ENCODE data around the gene IQSEC1.

Gene IQSEC1

GRCh38 chr3:13085081-13085845, 12.0 kb upstream of the IQSEC1 start:
- no peak for DNase-seq (ENCODE audit: low spot score)

GRCh38 chr3:13083898-13084297, 10.7 kb upstream of the IQSEC1 start:
- no peak for DNase-seq (ENCODE audit: low spot score)

- DNase-seq (ENCODE audit: low spot score): no peak
Measured at GRCh38 chr3:13083254-13083653, 10.0 kb upstream of the IQSEC1 start.

- no peak for DNase-seq (ENCODE audit: low spot score)
Measured at GRCh38 chr3:13082677-13083076, 9.4 kb upstream of the IQSEC1 start.

GRCh38 chr3:13081603-13082360, 8.6 kb upstream of the IQSEC1 start:
- no peak for DNase-seq (ENCODE audit: low spot score)

GRCh38 chr3:13080591-13080990, 7.4 kb upstream of the IQSEC1 start:
- no peak for DNase-seq (ENCODE audit: low spot score)

- no peak for DNase-seq (ENCODE audit: low spot score)
Measured at GRCh38 chr3:13080026-13080425, 6.8 kb upstream of the IQSEC1 start.

GRCh38 chr3:13079510-13079909, 6.3 kb upstream of the IQSEC1 start:
- DNase-seq (ENCODE audit: low spot score): no peak

GRCh38 chr3:13079051-13079450, 5.8 kb upstream of the IQSEC1 start:
- no peak for DNase-seq (ENCODE audit: low spot score)

- DNase-seq (ENCODE audit: low spot score): no peak
Measured at GRCh38 chr3:13078163-13078905, 5.1 kb upstream of the IQSEC1 start.

- DNase-seq (ENCODE audit: low spot score): peak; percentile 13
Measured at GRCh38 chr3:13077431-13078162, 4.4 kb upstream of the IQSEC1 start.

- no peak for DNase-seq (ENCODE audit: low spot score)
Measured at GRCh38 chr3:13075986-13076654, 2.9 kb upstream of the IQSEC1 start.

- no peak for DNase-seq (ENCODE audit: low spot score)
Measured at GRCh38 chr3:13075318-13075717, 2.1 kb upstream of the IQSEC1 start.

- DNase-seq (ENCODE audit: low spot score): no peak
Measured at GRCh38 chr3:13074006-13074375, 762 bp upstream of the IQSEC1 start.

- DNase-seq (ENCODE audit: low spot score): no peak
Measured at GRCh38 chr3:13072600-13073325, 466 bp downstream of the IQSEC1 start.

- no peak for DNase-seq (ENCODE audit: low spot score)
Measured at GRCh38 chr3:13072239-13072599, 1.0 kb downstream of the IQSEC1 start.

- no peak for DNase-seq (ENCODE audit: low spot score)
Measured at GRCh38 chr3:13071695-13072094, 1.5 kb downstream of the IQSEC1 start.

GRCh38 chr3:13070391-13071070, 2.7 kb downstream of the IQSEC1 start:
- no peak for DNase-seq (ENCODE audit: low spot score)

GRCh38 chr3:13069495-13069894, 3.7 kb downstream of the IQSEC1 start:
- no peak for DNase-seq (ENCODE audit: low spot score)

- DNase-seq (ENCODE audit: low spot score): no peak
Measured at GRCh38 chr3:13068269-13069010, 4.8 kb downstream of the IQSEC1 start.
